ENCODE results near the gene PHLDB3.

Gene PHLDB3

DNA sequence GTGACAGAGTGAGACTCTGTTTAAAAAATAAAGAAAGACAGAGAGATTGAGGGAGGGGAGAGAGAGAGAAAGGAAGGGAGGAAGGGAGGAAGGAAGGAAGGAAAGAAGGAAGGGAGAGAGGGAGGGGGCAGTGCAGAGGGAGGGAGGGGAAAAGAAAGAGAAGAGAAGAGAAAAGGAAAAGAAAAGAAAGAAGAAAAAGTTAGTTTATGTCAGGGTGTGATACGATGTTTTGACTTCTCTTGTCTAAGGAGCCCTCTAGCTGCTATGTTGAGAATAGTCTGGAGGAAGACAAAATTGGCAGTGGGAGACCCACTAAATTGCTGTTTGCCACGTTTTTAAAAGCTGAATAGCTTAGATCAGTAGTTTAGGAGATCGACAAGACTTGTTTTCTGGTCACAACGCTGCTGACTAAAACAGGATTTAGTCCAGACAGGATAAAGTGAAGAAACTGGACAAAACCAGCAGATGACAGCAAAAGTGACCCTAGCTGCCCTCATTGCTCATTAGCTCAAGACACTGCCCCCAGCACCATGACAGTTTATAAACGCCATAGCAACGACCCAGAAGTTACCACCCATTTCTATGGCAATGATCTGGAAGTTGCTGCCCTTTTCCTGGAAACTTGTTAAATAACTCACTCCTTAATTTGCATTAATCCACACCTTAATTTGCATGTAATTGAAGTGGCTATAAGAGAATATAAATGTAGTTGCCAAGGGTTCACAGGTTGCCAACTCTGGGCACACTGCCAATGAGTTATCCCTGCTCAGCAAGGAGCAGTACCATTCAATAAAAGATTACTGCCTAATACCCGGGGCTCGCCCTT is 78.8 kb downstream of the PHLDB3 start:
- H3K4me1 Mint-ChIP-seq (ENCODE audit: low read depth) = peaks cover 13% of the 10 kb centered on the region
- no peak overlapping the region for H3K27ac Mint-ChIP-seq
- H3K27me3 Mint-ChIP-seq (ENCODE audit: low read depth) = peaks cover 6% of the 10 kb centered on the region
- no peak for DNase-seq (ENCODE audit: low spot score)
- H3K36me3 Mint-ChIP-seq (ENCODE audit: low read depth) = no peaks in the 10 kb centered on the region
- no peak overlapping the region for H3K4me3 Mint-ChIP-seq
- no peaks in the 10 kb centered on the region for H3K9me3 Mint-ChIP-seq

Data from T-helper 2 cell treated with Interferon-gamma antibody and Interleukin-4, amounts not matched to agents 5 μg/mL and 100 μg/mL, for 36 hours (primary cell).